Measurements from ENCODE around the gene DCAF10. TPM values are rescaled to one million over a fixed set of nuclear protein-coding genes. Genes with fewer than 3 reads are reported as not detected.

The DCAF10 gene
- total RNA-seq, 1 experiment from 2014 or later = 22.6 TPM

DNA sequence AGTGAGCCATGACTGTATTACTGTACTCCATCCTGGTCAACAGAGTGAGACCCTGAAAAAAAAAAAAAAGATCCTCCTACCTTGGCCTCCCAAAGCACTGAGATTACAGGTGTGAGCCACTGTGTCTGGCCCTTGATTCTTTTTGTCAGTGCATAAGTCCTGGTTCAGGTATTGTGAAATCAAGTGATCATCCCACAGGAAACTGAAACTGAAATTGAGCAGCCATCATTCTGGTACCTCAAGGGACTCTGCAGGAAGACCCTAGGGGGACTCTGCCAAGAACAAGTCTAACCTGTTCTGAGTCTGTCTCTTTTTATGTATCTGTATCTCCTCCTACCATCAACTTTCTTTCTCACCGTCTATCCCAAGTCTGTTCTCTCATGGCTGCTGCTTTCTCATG, 1.9 kb upstream of the DCAF10 start:
- H3K4me1 ChIP-seq (replicated peaks; ENCODE audit: insufficient read depth) = peaks cover 16% of the 10 kb centered on the region
- H3K36me3 ChIP-seq (ENCODE audit: low read depth) = no peaks in the 10 kb centered on the region
- no TSS peak for BruUV-seq (replicated peaks)
- 0 out of 2 replicates have a peak, but pooled peaks cover 17% of the 10 kb centered on the region for H4K20me1 ChIP-seq (ENCODE audit: insufficient read depth)
- no peak overlapping the region for H3K4me3 ChIP-seq
- POLR2A ChIA-PET (ENCODE audit: unreplicated experiment) = no interaction called here
- no peak overlapping the region for H2AFZ ChIP-seq
- no peak for DNase-seq
- no peaks in the 10 kb centered on the region for H3K9me2 ChIP-seq (ENCODE audit: insufficient read depth)
- no peak overlapping the region for H3K4me2 ChIP-seq
- no peaks in the 10 kb centered on the region for H3K27me3 ChIP-seq (ENCODE audit: insufficient read depth, low read depth)
- H3K9me3 ChIP-seq (ENCODE audit: insufficient read depth, low read depth) = no peaks in the 10 kb centered on the region
- CTCF ChIA-PET = no interaction called here
- H3K79me2 ChIP-seq (ENCODE audit: low read depth) = peaks cover 29% of the 10 kb centered on the region
- no peak overlapping the region for H3K27ac ChIP-seq
- TF ChIP-seq EZH2 (IDR thresholded peaks at IDR 0.05; ENCODE audit: low read depth) = no peak
- TF ChIP-seq, protein P1, sequence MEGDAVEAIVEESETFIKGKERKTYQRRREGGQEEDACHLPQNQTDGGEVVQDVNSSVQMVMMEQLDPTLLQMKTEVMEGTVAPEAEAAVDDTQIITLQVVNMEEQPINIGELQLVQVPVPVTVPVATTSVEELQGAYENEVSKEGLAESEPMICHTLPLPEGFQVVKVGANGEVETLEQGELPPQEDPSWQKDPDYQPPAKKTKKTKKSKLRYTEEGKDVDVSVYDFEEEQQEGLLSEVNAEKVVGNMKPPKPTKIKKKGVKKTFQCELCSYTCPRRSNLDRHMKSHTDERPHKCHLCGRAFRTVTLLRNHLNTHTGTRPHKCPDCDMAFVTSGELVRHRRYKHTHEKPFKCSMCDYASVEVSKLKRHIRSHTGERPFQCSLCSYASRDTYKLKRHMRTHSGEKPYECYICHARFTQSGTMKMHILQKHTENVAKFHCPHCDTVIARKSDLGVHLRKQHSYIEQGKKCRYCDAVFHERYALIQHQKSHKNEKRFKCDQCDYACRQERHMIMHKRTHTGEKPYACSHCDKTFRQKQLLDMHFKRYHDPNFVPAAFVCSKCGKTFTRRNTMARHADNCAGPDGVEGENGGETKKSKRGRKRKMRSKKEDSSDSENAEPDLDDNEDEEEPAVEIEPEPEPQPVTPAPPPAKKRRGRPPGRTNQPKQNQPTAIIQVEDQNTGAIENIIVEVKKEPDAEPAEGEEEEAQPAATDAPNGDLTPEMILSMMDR (conservative IDR thresholded peaks at IDR 0.05) = no peak
- intact Hi-C loops (cut with micrococcal nuclease; ENCODE audit: unreplicated experiment) = no loop called here
- H3F3A ChIP-seq (ENCODE audit: insufficient read depth, low read depth) = peaks cover 3% of the 10 kb centered on the region; the same call in 1 of the 2 replicates

DNA sequence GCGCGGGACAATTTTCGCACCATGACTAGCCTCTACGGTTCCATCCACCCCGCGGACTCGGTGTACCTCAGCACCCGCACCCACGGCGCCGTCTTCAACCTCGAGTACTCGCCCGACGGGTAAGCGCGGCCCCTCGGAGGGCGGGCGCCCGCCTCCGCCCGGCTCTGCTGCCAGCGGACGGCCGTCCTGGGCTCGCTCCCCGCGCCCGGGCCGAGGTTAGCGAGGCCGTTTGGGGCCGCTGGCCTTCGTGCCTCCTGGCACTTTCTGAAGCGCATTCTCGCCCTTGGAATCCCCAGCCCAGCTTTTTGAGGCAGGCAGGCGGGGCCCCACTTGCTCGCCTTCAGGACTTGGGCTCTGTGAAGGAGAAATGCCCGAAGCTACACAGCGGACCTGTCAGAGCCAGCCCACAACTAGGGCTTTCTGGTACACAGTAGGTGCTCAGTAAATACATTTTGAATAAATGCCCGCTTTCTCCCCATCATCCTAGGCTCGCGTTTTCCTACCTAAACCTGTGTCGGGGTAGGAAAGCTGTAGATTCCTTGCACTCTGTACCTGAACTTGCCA, 772 bp downstream of the DCAF10 start:
- Histone ChIP-seq H3K27ac (0 out of 2 replicates have a peak overlapping the region, but pooled peaks have one; percentile 23), H2AFZ (peak overlapping the region; percentile 66), H3F3A (ENCODE audit: insufficient read depth, low read depth) (peaks cover 4% of the 10 kb centered on the region; the same call in 1 of the 2 replicates), H3K4me2 (peak overlapping the region; percentile 100), H3K36me3 (ENCODE audit: low read depth) (no peaks in the 10 kb centered on the region), H3K4me3 (peak overlapping the region; percentile 73), H4K20me1 (ENCODE audit: insufficient read depth) (peaks cover 23% of the 10 kb centered on the region; the same call in 1 of the 2 replicates), H3K27me3 (ENCODE audit: insufficient read depth, low read depth) (no peaks in the 10 kb centered on the region), H3K79me2 (ENCODE audit: low read depth) (peaks cover 52% of the 10 kb centered on the region), H3K9me2 (ENCODE audit: insufficient read depth) (no peaks in the 10 kb centered on the region), H3K4me1 (replicated peaks; ENCODE audit: insufficient read depth) (peaks cover 16% of the 10 kb centered on the region), H3K9me3 (ENCODE audit: insufficient read depth, low read depth) (no peaks in the 10 kb centered on the region)
- no peak for TF ChIP-seq EZH2 (IDR thresholded peaks at IDR 0.05; ENCODE audit: low read depth)
- TF ChIP-seq, protein P1 (conservative IDR thresholded peaks at IDR 0.05) = no peak
- BruUV-seq (replicated peaks) = no TSS peak
- DNase-seq = no peak
- intact Hi-C loops (cut with micrococcal nuclease; ENCODE audit: unreplicated experiment) = no loop called here
- ChIA-PET POLR2A (ENCODE audit: unreplicated experiment) (interaction anchor here (0.6 kb wide), 1 partner anchor 209 kb away, joined by 14 read pairs; the partner anchor contains the start of gene TOMM5), CTCF (no interaction called here)

DNA sequence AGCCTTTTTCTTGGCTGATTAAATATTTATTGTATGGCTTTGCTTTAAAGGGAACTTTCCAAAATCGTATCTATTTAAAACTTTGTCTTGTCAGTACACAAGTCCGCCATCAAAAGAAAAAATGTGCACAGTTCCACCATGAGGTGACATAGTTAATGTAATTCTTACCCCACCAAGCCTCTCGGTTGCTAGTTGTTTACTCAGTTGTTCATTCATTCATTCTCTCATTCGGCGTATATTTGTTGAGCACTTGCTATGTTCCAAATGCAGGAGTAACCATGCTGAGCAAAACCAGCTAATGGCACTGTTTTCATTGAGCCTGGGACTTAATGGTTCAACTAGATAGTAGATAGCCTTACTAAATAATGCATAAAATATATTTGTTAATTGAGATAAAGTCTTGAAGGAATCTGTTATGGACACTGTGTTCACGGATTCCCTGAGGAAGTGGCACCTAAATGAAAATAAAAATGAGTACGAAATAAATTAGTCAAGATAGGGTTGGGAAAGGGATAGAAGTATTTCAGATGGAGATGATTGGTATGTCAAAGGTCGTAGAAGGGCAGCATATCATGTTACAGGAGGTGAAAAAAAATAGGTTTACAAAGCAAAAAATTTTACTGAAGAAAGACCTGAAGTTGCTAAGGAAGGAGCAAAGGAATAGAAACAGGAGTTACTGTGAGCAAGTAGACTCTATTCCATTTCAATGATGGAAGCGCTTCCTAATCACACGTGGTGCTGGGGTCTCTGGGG, 1.5 kb downstream of the DCAF10 start:
- Histone ChIP-seq H3K9me2 (ENCODE audit: insufficient read depth) (no peaks in the 10 kb centered on the region), H2AFZ (no peak overlapping the region; the same call in 1 of the 2 replicates), H3K27ac (no peak overlapping the region), H3K36me3 (ENCODE audit: low read depth) (no peaks in the 10 kb centered on the region), H3F3A (ENCODE audit: insufficient read depth, low read depth) (peaks cover 6% of the 10 kb centered on the region; the same call in 1 of the 2 replicates), H3K4me1 (replicated peaks; ENCODE audit: insufficient read depth) (peaks cover 16% of the 10 kb centered on the region), H4K20me1 (ENCODE audit: insufficient read depth) (peaks cover 23% of the 10 kb centered on the region; the same call in 1 of the 2 replicates), H3K79me2 (ENCODE audit: low read depth) (peaks cover 55% of the 10 kb centered on the region), H3K4me2 (peak overlapping the region; percentile 100), H3K27me3 (ENCODE audit: insufficient read depth, low read depth) (no peaks in the 10 kb centered on the region), H3K4me3 (peak overlapping the region; percentile 73), H3K9me3 (ENCODE audit: insufficient read depth, low read depth) (no peaks in the 10 kb centered on the region)
- intact Hi-C loops (cut with micrococcal nuclease; ENCODE audit: unreplicated experiment) = no loop called here
- no TSS peak for BruUV-seq (replicated peaks)
- CTCF ChIA-PET = no interaction called here
- TF ChIP-seq, protein P1 (conservative IDR thresholded peaks at IDR 0.05) = no peak
- no peak for TF ChIP-seq EZH2 (IDR thresholded peaks at IDR 0.05; ENCODE audit: low read depth)
- POLR2A ChIA-PET (ENCODE audit: unreplicated experiment) = interaction anchor here (0.6 kb wide), 1 partner anchor 21 kb away, joined by 4 read pairs; no protein-coding TSS in a partner anchor
- DNase-seq = no peak
